ENCODE data around the gene KLF9.
A peak's percentile ranks its signal among the peaks of the same experiment; 100 is the strongest.
"Not testable (repeated sequence)": the region's sequence is repeated elsewhere in the genome, so short reads cannot be mapped to it uniquely, and the experiment has no call there.

Gene KLF9

GRCh38 chr9:70402213-70402612 lies 12.2 kb downstream of the KLF9 start:
- FAIRE-seq (no peak), DNase-seq (ENCODE audit: insufficient read length) (no peak)
- TF ChIP-seq POLR2AphosphoS5 (IDR thresholded peaks at IDR 0.05; ENCODE audit: low read depth, low read length) = no peak
- TF ChIP-seq POLR2A (IDR thresholded peaks at IDR 0.05; ENCODE audit: low read depth, low read length) = no peak
- TF ChIP-seq TAF1 (IDR thresholded peaks at IDR 0.05; ENCODE audit: borderline replicate concordance, low read depth, low read length) = no peak

GRCh38 chr9:70401241-70401640 lies 13.2 kb downstream of the KLF9 start:
- FAIRE-seq; DNase-seq (ENCODE audit: insufficient read length): not testable (repeated sequence)

GRCh38 chr9:70400107-70400892 lies 14.2 kb downstream of the KLF9 start:
- no peak for DNase-seq (ENCODE audit: insufficient read length)
- no peak for FAIRE-seq
- no peak for TF ChIP-seq POLR2A (IDR thresholded peaks at IDR 0.05; ENCODE audit: low read depth, low read length)
- TF ChIP-seq TAF1 (IDR thresholded peaks at IDR 0.05; ENCODE audit: borderline replicate concordance, low read depth, low read length) = no peak
- TF ChIP-seq POLR2AphosphoS5 (IDR thresholded peaks at IDR 0.05; ENCODE audit: low read depth, low read length) = no peak

- no peak for FAIRE-seq
- no peak for DNase-seq (ENCODE audit: insufficient read length)
- TF ChIP-seq POLR2A (IDR thresholded peaks at IDR 0.05; ENCODE audit: low read depth, low read length) (no peak), POLR2AphosphoS5 (IDR thresholded peaks at IDR 0.05; ENCODE audit: low read depth, low read length) (no peak), TAF1 (IDR thresholded peaks at IDR 0.05; ENCODE audit: borderline replicate concordance, low read depth, low read length) (no peak)
These were observed 15.3 kb downstream of the KLF9 start for GRCh38 chr9:70399141-70399540.

- DNase-seq (ENCODE audit: insufficient read length) (no peak), FAIRE-seq (peak; percentile 82)
- TF ChIP-seq POLR2AphosphoS5 (IDR thresholded peaks at IDR 0.05; ENCODE audit: low read depth, low read length) (no peak), TAF1 (IDR thresholded peaks at IDR 0.05; ENCODE audit: borderline replicate concordance, low read depth, low read length) (no peak), POLR2A (IDR thresholded peaks at IDR 0.05; ENCODE audit: low read depth, low read length) (no peak)
These were observed 16.3 kb downstream of the KLF9 start for GRCh38 chr9:70398145-70398556.

- FAIRE-seq = no peak
- DNase-seq (ENCODE audit: insufficient read length) = no peak
- TF ChIP-seq POLR2A (IDR thresholded peaks at IDR 0.05; ENCODE audit: low read depth, low read length) = no peak
- no peak for TF ChIP-seq POLR2AphosphoS5 (IDR thresholded peaks at IDR 0.05; ENCODE audit: low read depth, low read length)
- TF ChIP-seq TAF1 (IDR thresholded peaks at IDR 0.05; ENCODE audit: borderline replicate concordance, low read depth, low read length) = no peak
These were observed 18.8 kb downstream of the KLF9 start for GRCh38 chr9:70395652-70396051.

GRCh38 chr9:70392850-70393249 lies 21.6 kb downstream of the KLF9 start:
- FAIRE-seq (no peak), DNase-seq (ENCODE audit: insufficient read length) (no peak)

GRCh38 chr9:70392189-70392588 lies 22.3 kb downstream of the KLF9 start:
- DNase-seq (ENCODE audit: insufficient read length) (no peak), FAIRE-seq (no peak)
- no peak for TF ChIP-seq POLR2AphosphoS5 (IDR thresholded peaks at IDR 0.05; ENCODE audit: low read depth, low read length)
- TF ChIP-seq TAF1 (IDR thresholded peaks at IDR 0.05; ENCODE audit: borderline replicate concordance, low read depth, low read length) = no peak
- TF ChIP-seq POLR2A (IDR thresholded peaks at IDR 0.05; ENCODE audit: low read depth, low read length) = no peak

More at GRCh38 chr9:70392850-70393249, 21.6 kb downstream of the KLF9 start:
- no peak for TF ChIP-seq POLR2A (IDR thresholded peaks at IDR 0.05; ENCODE audit: low read depth, low read length)
- no peak for TF ChIP-seq TAF1 (IDR thresholded peaks at IDR 0.05; ENCODE audit: borderline replicate concordance, low read depth, low read length)
- TF ChIP-seq POLR2AphosphoS5 (IDR thresholded peaks at IDR 0.05; ENCODE audit: low read depth, low read length) = no peak

- FAIRE-seq = no peak
These were observed 23.5 kb downstream of the KLF9 start for GRCh38 chr9:70390933-70391341.

GRCh38 chr9:70389621-70390266 lies 24.7 kb downstream of the KLF9 start:
- no peak for TF ChIP-seq TAF1 (IDR thresholded peaks at IDR 0.05; ENCODE audit: borderline replicate concordance, low read depth, low read length)
- no peak for TF ChIP-seq POLR2A (IDR thresholded peaks at IDR 0.05; ENCODE audit: low read depth, low read length)
- TF ChIP-seq POLR2AphosphoS5 (IDR thresholded peaks at IDR 0.05; ENCODE audit: low read depth, low read length) = no peak
- FAIRE-seq (no peak), DNase-seq (ENCODE audit: insufficient read length) (no peak)

More at GRCh38 chr9:70390933-70391341, 23.5 kb downstream of the KLF9 start:
- DNase-seq (ENCODE audit: insufficient read length) = no peak
- no peak for TF ChIP-seq TAF1 (IDR thresholded peaks at IDR 0.05; ENCODE audit: borderline replicate concordance, low read depth, low read length)
- TF ChIP-seq POLR2A (IDR thresholded peaks at IDR 0.05; ENCODE audit: low read depth, low read length) = no peak
- no peak for TF ChIP-seq POLR2AphosphoS5 (IDR thresholded peaks at IDR 0.05; ENCODE audit: low read depth, low read length)

- DNase-seq (ENCODE audit: insufficient read length) (no peak), FAIRE-seq (no peak)
- TF ChIP-seq POLR2AphosphoS5 (IDR thresholded peaks at IDR 0.05; ENCODE audit: low read depth, low read length) = no peak
- no peak for TF ChIP-seq POLR2A (IDR thresholded peaks at IDR 0.05; ENCODE audit: low read depth, low read length)
- TF ChIP-seq TAF1 (IDR thresholded peaks at IDR 0.05; ENCODE audit: borderline replicate concordance, low read depth, low read length) = no peak
These were observed 25.3 kb downstream of the KLF9 start for GRCh38 chr9:70389188-70389587.

- no peak for DNase-seq (ENCODE audit: insufficient read length)
- FAIRE-seq = no peak
These were observed 26.8 kb downstream of the KLF9 start for GRCh38 chr9:70387663-70388062.

More at GRCh38 chr9:70387663-70388062, 26.8 kb downstream of the KLF9 start:
- no peak for TF ChIP-seq POLR2A (IDR thresholded peaks at IDR 0.05; ENCODE audit: low read depth, low read length)
- TF ChIP-seq TAF1 (IDR thresholded peaks at IDR 0.05; ENCODE audit: borderline replicate concordance, low read depth, low read length) = no peak
- TF ChIP-seq POLR2AphosphoS5 (IDR thresholded peaks at IDR 0.05; ENCODE audit: low read depth, low read length) = no peak

Measured in GM12892 (cell line).